HG03558 (cell line): Measurements from ENCODE around the gene NCOA6.
"Not testable (repeated sequence)": the region's sequence is repeated elsewhere in the genome, so short reads cannot be mapped to it uniquely, and the experiment has no call there.

Experiments used
- ATAC-seq: cut with Tn5 transposase; IDR thresholded peaks from one replicate; pipeline ENCODE4 v1.9.1; 2021; ENCODE audit warnings: moderate number of reproducible peaks; ENCODE audit not compliant: unreplicated experiment; ENCODE audit errors: extremely low read depth

The NCOA6 gene

GRCh38 chr20:34831936-34832335, 6.5 kb upstream of the NCOA6 start:
- no peak for ATAC-seq

GRCh38 chr20:34829191-34829590, 3.7 kb upstream of the NCOA6 start:
- ATAC-seq: no peak

- no peak for ATAC-seq
Observed at GRCh38 chr20:34824806-34825529, 483 bp downstream of the NCOA6 start.

- ATAC-seq: peak; percentile 53
Observed at GRCh38 chr20:34824452-34824805, 1.0 kb downstream of the NCOA6 start.

- ATAC-seq: no peak
Observed at GRCh38 chr20:34824026-34824425, 1.4 kb downstream of the NCOA6 start.

- no peak for ATAC-seq
Observed at GRCh38 chr20:34820805-34821578, 4.5 kb downstream of the NCOA6 start.

- no peak for ATAC-seq
Observed at GRCh38 chr20:34817801-34818200, 7.7 kb downstream of the NCOA6 start.

GRCh38 chr20:34817072-34817471, 8.4 kb downstream of the NCOA6 start:
- ATAC-seq: no peak

- ATAC-seq: no peak
Observed at GRCh38 chr20:34815636-34816035, 9.8 kb downstream of the NCOA6 start.

- ATAC-seq: no peak
Observed at GRCh38 chr20:34808583-34808982, 16.9 kb downstream of the NCOA6 start.

GRCh38 chr20:34807944-34808465, 17.4 kb downstream of the NCOA6 start:
- not testable (repeated sequence) for ATAC-seq

GRCh38 chr20:34806255-34806654, 19.2 kb downstream of the NCOA6 start:
- ATAC-seq: no peak

GRCh38 chr20:34798871-34799270, 26.6 kb downstream of the NCOA6 start:
- no peak for ATAC-seq

- ATAC-seq: no peak
Observed at GRCh38 chr20:34798328-34798727, 27.1 kb downstream of the NCOA6 start.

GRCh38 chr20:34797012-34797995, 28.1 kb downstream of the NCOA6 start:
- no peak for ATAC-seq

- ATAC-seq: no peak
Observed at GRCh38 chr20:34794006-34794585, 31.4 kb downstream of the NCOA6 start.

GRCh38 chr20:34792687-34793363, 32.6 kb downstream of the NCOA6 start:
- no peak for ATAC-seq

GRCh38 chr20:34791289-34792020, 34.0 kb downstream of the NCOA6 start:
- ATAC-seq: no peak

- ATAC-seq: no peak
Observed at GRCh38 chr20:34781220-34781619, 44.2 kb downstream of the NCOA6 start.
